Adrenal gland (tissue), 12 donors: ENCODE measurements around the gene RAB1B. TPM values are rescaled to one million over a fixed set of nuclear protein-coding genes. Genes with fewer than 3 reads are reported as not detected.
"Not testable (repeated sequence)": the region's sequence is repeated elsewhere in the genome, so short reads cannot be mapped to it uniquely, and the experiment has no call there.

ENCODE experiments used
- DNase-seq, 7 donors: peaks; one replicate each; pipeline ENCODE4 v3.0.0-alpha.2; 2019 to 2020
- H3K27ac ChIP-seq, 5 donors: fragments of 200-600 bp; sonication (generic) in 4 of 5; 1 replicate in 3 of 5; 2 replicates in 2 of 5; pipeline versions ENCODE4 v1.5.1 to v1.8.0; 2016 to 2020; ENCODE audit warnings: mild to moderate bottlenecking in 1 of 5
- H3K27me3 ChIP-seq: fragments of 200-600 bp; 2 replicates; pipeline ENCODE4 v1.8.0; 2021
- H3K36me3 ChIP-seq, 2 donors: fragments of 200-600 bp; replicated peaks in 1 of 2; 1 replicate in 1 of 2; 2 replicates in 1 of 2; pipeline versions ENCODE4 v1.5.1 to v1.8.0; 2018 to 2022
- H3K4me1 ChIP-seq, 2 donors: fragments of 200-600 bp; replicated peaks in 1 of 2; 1 replicate in 1 of 2; 2 replicates in 1 of 2; pipeline versions ENCODE4 v1.5.1 to v1.8.0; 2018 to 2021
- H3K4me3 ChIP-seq, 4 donors: fragments of 200-600 bp; sonication (generic) in 3 of 4; one replicate each; pipeline ENCODE4 v1.5.1; 2016 to 2018
- H3K9me3 ChIP-seq, 3 donors: fragments of 200-600 bp; sonication (generic) in 1 of 3; replicated peaks in 1 of 3; 1 replicate in 2 of 3; 2 replicates in 1 of 3; pipeline versions ENCODE4 v1.5.1 to v1.8.0; 2016 to 2021
- POLR2A ChIP-seq, 2 donors: fragments of 450-650 bp; IDR thresholded peaks; one replicate each; pipeline ENCODE4 v1.6.1; 2017; ENCODE audit warnings: antibody characterized with exemption in 2 of 2, mild to moderate bottlenecking in 2 of 2, moderate library complexity in 1 of 2
- WGBS, 4 donors: extraction: QIAGEN DNeasy Blood & Tissue Kit in 2 of 4; methylation state at CpG; one replicate each; pipeline versions ENCODE4 v1.1.5 to v1.1.7; 2013 to 2017; 5-methylcytosine and 5-hydroxymethylcytosine counted together
- intact Hi-C, 2 donors: fragments of 100-400 bp; cut with DNase I; formaldehyde crosslinking; loops; one replicate each; pipeline versions ENCODE4 v1.14.1 to v1.15.0; 2022 to 2023
- polyA plus RNA-seq, 3 donors: library from polyadenylated mRNA; stranded (reverse); fragments of 200-250 nt in 2 of 3; fragments of 350-450 nt in 1 of 3; fragmentation: Illumina TruSeq in 1 of 3; extraction: RNeasy Lipid Tissue Mini Kit (QIAGEN cat#74804) in 1 of 3; gene quantifications; one replicate each; pipeline ENCODE4 v1.2.3, GENCODE V29; 2013 to 2014
- total RNA-seq, 9 donors: library from RNA; depleted of rRNA in 4 of 9; stranded (reverse); fragments of >200 nt in 4 of 9; fragments of 120-200 nt in 1 of 9; fragmentation: NEBNext Ultra II Directional in 1 of 9; extraction: Animal tissue kit (Norgen Biotek cat#: 25700) in 1 of 9; gene quantifications; one replicate each; pipeline versions ENCODE4 v1.1.0 to v1.2.4, GENCODE V29; 2013 to 2023
- TF ChIP-seq, protein P1 (sequence below), 6 experiments: fragments of 450-650 bp in 4 of 6; fragments of 200-600 bp in 2 of 6; sonication (generic) in 1 of 6; IDR thresholded peaks; 1 replicate in 5 of 6; 2 replicates in 1 of 6; pipeline versions ENCODE4 v1.5.1 to v1.8.0; 2016 to 2021; ENCODE audit warnings: antibody characterized with exemption in 6 of 6, mild to moderate bottlenecking in 2 of 6, moderate library complexity in 1 of 6
- donor health status: healthy with polysubstance abuse.
- donor health status: Bipolar disorder and iron deficiency.
- donor health status: DM: yes; HTN: yes; CAD: no.
- donor health status: DM: no; HTN: no; CAD: no.
- donor health status: DM: no; HTN: no; CAD: no.
- donor health status: DM: yes; HTN: yes; CAD: no.

RAB1B gene
- total and polyA plus RNA-seq, 12 donors: 109 to 190 (median 162) TPM

DNA sequence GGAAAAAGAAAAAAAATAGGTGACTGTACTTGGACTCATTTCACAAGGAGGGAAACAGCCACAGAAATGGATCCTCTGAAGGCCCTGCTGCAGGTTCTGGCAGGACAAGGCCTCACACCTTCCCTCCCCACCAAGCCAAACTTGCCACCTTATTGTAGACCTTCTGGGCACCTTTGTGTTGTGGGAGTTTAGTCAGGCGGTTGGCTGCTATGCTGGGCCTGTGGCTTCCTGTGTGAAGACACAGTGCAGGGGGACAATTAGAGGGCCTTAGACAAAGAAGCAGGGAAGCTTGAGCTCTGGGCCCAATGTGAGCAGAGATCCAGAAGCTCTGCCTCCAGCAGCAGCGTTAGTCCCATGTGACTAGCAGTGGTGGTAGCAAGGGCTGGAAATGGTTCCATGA lies 4.2 kb downstream of the RAB1B start:
- no peaks in the 10 kb centered on the region for H3K27me3 ChIP-seq
- WGBS, 4 donors: 86 to 100% (median 92%) methylated on average over 2 of the region's 2 CpGs
- no peak overlapping the region for H3K4me3 ChIP-seq
- no peak overlapping the region for H3K27ac ChIP-seq
- H3K4me1 ChIP-seq: peaks cover 8 to 21% of the 10 kb centered on the region in 2 donors
- DNase-seq: no peak
- TF ChIP-seq, protein P1, sequence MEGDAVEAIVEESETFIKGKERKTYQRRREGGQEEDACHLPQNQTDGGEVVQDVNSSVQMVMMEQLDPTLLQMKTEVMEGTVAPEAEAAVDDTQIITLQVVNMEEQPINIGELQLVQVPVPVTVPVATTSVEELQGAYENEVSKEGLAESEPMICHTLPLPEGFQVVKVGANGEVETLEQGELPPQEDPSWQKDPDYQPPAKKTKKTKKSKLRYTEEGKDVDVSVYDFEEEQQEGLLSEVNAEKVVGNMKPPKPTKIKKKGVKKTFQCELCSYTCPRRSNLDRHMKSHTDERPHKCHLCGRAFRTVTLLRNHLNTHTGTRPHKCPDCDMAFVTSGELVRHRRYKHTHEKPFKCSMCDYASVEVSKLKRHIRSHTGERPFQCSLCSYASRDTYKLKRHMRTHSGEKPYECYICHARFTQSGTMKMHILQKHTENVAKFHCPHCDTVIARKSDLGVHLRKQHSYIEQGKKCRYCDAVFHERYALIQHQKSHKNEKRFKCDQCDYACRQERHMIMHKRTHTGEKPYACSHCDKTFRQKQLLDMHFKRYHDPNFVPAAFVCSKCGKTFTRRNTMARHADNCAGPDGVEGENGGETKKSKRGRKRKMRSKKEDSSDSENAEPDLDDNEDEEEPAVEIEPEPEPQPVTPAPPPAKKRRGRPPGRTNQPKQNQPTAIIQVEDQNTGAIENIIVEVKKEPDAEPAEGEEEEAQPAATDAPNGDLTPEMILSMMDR (IDR thresholded peaks at IDR 0.05): no peak
- intact Hi-C loops: no loop called here
- no peaks in the 10 kb centered on the region for H3K9me3 ChIP-seq
- H3K36me3 ChIP-seq: peaks cover 0 to 55% of the 10 kb centered on the region in 2 donors

DNA sequence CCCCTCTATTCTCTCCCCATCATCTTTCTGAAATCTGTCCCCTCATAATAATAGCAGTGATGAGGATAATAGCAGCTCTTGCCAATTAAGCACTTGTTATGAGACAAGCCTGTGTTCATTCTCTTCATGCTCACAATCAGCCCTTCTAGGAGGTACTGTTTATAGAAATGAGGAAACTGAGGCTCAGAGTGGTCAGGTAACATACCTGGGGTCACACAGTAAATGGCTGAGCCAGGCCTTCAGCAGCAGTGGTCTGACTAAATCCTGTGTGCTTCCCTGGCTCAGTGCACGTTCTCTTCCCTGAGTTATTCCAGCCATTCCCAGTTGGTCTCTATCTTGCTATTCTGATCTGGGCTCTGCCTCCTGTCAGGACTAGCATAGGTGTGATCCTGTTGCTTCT lies 5.8 kb downstream of the RAB1B start:
- DNase-seq: no peak
- Histone ChIP-seq H3K27ac (no peak overlapping the region), H3K36me3 (peaks cover 0 to 55% of the 10 kb centered on the region in 2 donors), H3K4me3 (no peak overlapping the region), H3K4me1 (peaks cover 11 to 19% of the 10 kb centered on the region in 2 donors), H3K27me3 (no peaks in the 10 kb centered on the region), H3K9me3 (no peaks in the 10 kb centered on the region)
- 43 to 100% (median 72%) methylated on average over 1 of the region's 1 CpG for WGBS, 4 donors
- intact Hi-C loops: no loop called here
- TF ChIP-seq, protein P1 (IDR thresholded peaks at IDR 0.05): no peak
- TF ChIP-seq POLR2A (IDR thresholded peaks at IDR 0.05): no peak

DNA sequence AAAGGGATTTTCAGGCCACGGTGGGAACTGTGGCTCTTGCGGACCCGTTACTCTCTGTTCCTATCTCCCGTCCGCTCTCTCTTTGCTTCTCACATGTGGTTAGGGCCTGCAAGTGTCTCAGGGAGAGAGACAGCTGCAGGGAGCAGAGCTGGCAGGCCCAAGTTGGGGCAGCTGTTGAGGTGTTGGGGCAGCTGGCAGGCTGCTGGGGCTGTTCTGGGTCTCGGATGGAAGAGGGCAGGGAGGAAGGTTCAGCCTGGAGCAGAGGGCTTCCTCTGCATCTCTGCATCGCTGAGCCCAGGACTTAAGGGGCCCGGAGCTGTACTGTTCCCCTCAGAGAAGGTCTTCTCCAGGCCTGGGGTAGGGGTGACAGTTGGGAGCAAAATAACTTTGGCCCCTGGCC lies 7.0 kb downstream of the RAB1B start:
- TF ChIP-seq POLR2A (IDR thresholded peaks at IDR 0.05): no peak
- TF ChIP-seq, protein P1 (IDR thresholded peaks at IDR 0.05): no peak
- 90 to 97% (median 93%) methylated on average over 5 to 8 of the region's 8 CpGs for WGBS, 4 donors
- Histone ChIP-seq H3K27ac (no peak overlapping the region), H3K27me3 (no peaks in the 10 kb centered on the region), H3K4me3 (no peak overlapping the region), H3K4me1 (peaks cover 6 to 7% of the 10 kb centered on the region in 2 donors), H3K36me3 (peaks cover 0 to 55% of the 10 kb centered on the region in 2 donors), H3K9me3 (no peaks in the 10 kb centered on the region)
- intact Hi-C loops: no loop called here
- no peak for DNase-seq

DNA sequence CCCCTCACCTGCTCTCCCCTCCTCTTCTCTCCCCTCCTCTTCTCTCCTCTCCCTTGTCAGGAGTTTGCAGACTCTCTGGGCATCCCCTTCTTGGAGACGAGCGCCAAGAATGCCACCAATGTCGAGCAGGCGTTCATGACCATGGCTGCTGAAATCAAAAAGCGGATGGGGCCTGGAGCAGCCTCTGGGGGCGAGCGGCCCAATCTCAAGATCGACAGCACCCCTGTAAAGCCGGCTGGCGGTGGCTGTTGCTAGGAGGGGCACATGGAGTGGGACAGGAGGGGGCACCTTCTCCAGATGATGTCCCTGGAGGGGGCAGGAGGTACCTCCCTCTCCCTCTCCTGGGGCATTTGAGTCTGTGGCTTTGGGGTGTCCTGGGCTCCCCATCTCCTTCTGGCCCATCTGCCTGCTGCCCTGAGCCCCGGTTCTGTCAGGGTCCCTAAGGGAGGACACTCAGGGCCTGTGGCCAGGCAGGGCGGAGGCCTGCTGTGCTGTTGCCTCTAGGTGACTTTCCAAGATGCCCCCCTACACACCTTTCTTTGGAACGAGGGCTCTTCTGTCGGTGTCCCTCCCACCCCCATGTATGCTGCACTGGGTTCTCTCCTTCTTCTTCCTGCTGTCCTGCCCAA lies 7.7 kb downstream of the RAB1B start:
- Histone ChIP-seq H3K9me3 (no peaks in the 10 kb centered on the region), H3K36me3 (peaks cover 0 to 49% of the 10 kb centered on the region in 2 donors), H3K27ac (no peak overlapping the region), H3K4me1 (peaks cover 6% of the 10 kb centered on the region in 2 donors), H3K27me3 (no peaks in the 10 kb centered on the region), H3K4me3 (no peak overlapping the region)
- 86 to 96% (median 89%) methylated on average over 5 to 14 of the region's 14 CpGs for WGBS, 4 donors
- intact Hi-C loops: no loop called here
- TF ChIP-seq, protein P1 (IDR thresholded peaks at IDR 0.05): no peak
- TF ChIP-seq POLR2A (IDR thresholded peaks at IDR 0.05): no peak
- DNase-seq: no peak

DNA sequence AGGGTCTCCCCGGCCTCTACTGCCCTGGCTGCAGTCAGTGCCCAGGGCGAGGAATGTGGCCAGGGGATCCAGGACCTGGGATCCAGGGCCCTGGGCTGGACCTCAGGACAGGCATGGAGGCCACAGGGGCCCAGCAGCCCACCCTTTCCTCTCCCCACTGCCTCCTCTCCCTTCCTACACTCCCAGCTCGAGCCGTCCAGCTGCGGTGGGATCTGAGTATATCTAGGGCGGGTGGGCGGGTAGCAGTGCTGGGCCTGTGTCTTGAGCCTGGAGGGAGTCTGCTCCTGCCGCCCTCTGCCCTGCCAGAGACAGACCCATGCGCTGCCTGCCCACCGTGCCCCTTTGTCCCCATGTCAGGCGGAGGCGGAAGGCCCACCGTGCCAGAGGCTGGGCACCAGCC lies 8.2 kb downstream of the RAB1B start:
- H3K4me1 ChIP-seq, DNase-seq, H3K9me3 ChIP-seq, H3K27me3 ChIP-seq, intact Hi-C loops, H3K4me3 ChIP-seq, H3K27ac ChIP-seq: not testable (repeated sequence)
- 83 to 88% (median 86%) methylated on average over 4 to 13 of the region's 13 CpGs for WGBS, 4 donors
- peaks cover 0 to 48% of the 10 kb centered on the region in 2 donors for H3K36me3 ChIP-seq

DNA sequence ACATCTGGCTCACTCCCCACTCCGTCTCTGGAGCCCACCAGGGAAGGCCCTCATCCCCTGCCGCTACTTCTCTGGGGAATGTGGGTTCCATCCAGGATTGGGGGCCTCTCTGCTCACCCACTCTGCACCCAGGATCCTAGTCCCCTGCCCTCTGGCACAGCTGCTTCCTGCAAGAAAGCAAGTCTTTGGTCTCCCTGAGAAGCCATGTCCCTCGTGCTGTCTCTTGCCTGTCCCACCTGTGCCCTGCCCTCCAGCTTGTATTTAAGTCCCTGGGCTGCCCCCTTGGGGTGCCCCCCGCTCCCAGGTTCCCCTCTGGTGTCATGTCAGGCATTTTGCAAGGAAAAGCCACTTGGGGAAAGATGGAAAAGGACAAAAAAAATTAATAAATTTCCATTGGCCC lies 8.6 kb downstream of the RAB1B start:
- H3K4me1 ChIP-seq, DNase-seq, H3K4me3 ChIP-seq, H3K9me3 ChIP-seq, H3K27me3 ChIP-seq, intact Hi-C loops: not testable (repeated sequence)
- peaks cover 0 to 43% of the 10 kb centered on the region in 2 donors for H3K36me3 ChIP-seq
- WGBS, 4 donors: 57 to 77% (median 69%) methylated on average over 4 of the region's 4 CpGs
- H3K27ac ChIP-seq: peak overlapping the region in 1 of 5 donors; percentile 30
